OCI-LY1 (cell line): Measurements from ENCODE around the gene IL1RAPL1.
"Not testable (repeated sequence)": the region's sequence is repeated elsewhere in the genome, so short reads cannot be mapped to it uniquely, and the experiment has no call there.

Experiments used
- EZH2 ChIP-seq: fragments of 200-600 bp; sonication (generic), shearing (Covaris generic); IDR thresholded peaks from 2 replicates; pipeline ENCODE4 v1.8.0; 2017; ENCODE audit warnings: borderline replicate concordance, mixed run types, mild to moderate bottlenecking, antibody characterized with exemption, low read length, moderate library complexity, mixed read lengths
- TF ChIP-seq, protein P1 (sequence below): fragments of 200-600 bp; sonication (generic), shearing (Covaris generic); IDR thresholded peaks from 2 replicates; pipeline ENCODE4 v1.5.1; 2017; ENCODE audit warnings: mild to moderate bottlenecking, antibody characterized with exemption, low read length, moderate library complexity, mixed read lengths

DNA sequence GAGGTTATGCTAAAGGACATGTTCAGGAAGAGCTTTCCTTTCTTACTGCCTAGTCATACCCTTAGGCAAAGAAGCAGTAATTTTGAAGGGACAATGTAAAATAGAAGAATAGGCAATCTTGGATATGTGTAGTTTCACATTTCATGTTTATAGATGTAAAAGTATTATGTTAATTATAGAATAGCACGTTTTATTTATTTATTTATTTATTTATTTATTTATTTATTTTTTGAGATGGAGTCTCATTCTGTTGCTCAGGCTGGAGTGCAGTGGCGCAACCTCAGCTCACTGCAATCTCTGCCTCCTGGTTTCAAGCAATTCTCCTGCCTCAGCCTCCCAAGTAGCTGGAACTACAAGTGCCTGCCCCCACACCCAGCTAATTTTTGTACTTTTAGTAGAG lies 535.6 kb downstream of the IL1RAPL1 start:
- TF ChIP-seq, protein P1, sequence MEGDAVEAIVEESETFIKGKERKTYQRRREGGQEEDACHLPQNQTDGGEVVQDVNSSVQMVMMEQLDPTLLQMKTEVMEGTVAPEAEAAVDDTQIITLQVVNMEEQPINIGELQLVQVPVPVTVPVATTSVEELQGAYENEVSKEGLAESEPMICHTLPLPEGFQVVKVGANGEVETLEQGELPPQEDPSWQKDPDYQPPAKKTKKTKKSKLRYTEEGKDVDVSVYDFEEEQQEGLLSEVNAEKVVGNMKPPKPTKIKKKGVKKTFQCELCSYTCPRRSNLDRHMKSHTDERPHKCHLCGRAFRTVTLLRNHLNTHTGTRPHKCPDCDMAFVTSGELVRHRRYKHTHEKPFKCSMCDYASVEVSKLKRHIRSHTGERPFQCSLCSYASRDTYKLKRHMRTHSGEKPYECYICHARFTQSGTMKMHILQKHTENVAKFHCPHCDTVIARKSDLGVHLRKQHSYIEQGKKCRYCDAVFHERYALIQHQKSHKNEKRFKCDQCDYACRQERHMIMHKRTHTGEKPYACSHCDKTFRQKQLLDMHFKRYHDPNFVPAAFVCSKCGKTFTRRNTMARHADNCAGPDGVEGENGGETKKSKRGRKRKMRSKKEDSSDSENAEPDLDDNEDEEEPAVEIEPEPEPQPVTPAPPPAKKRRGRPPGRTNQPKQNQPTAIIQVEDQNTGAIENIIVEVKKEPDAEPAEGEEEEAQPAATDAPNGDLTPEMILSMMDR = not testable (repeated sequence)
- TF ChIP-seq EZH2 = not testable (repeated sequence)
